H1 (cell line): ENCODE data around the gene TSPAN17. TPM values are rescaled to one million over a fixed set of nuclear protein-coding genes. Genes with fewer than 3 reads are reported as not detected.

ENCODE experiments used
- BACH1 ChIP-seq: IDR thresholded peaks from 2 replicates; pipeline ENCODE4 v1.6.1; 2012; ENCODE audit warnings: low read length, improper control_type of control experiment
- BCL11A ChIP-seq, 2 experiments: IDR thresholded peaks; one replicate each; pipeline ENCODE4 v1.6.1; 2011; ENCODE audit warnings: low read depth in 2 of 2, low read length in 2 of 2, mild to moderate bottlenecking in 2 of 2
- CTBP2 ChIP-seq: IDR thresholded peaks from 2 replicates; pipeline ENCODE4 v1.7.0; 2011; ENCODE audit warnings: borderline replicate concordance, mild to moderate bottlenecking, moderate library complexity, mixed read lengths, low read length; ENCODE audit not compliant: insufficient read depth, insufficient read length
- GABPA ChIP-seq: IDR thresholded peaks from 2 replicates; pipeline ENCODE4 v1.6.1; 2011; ENCODE audit warnings: mild to moderate bottlenecking, low read length, moderate library complexity, borderline replicate concordance; ENCODE audit not compliant: insufficient read depth
- KDM5A ChIP-seq: fragments of 200-600 bp; IDR thresholded peaks from 2 replicates; pipeline ENCODE4 v1.7.1; 2012; ENCODE audit warnings: mild to moderate bottlenecking, low read length, inconsistent platforms, mixed read lengths
- RNF2 ChIP-seq: fragments of 200-900, 300-1000 bp; sonication (generic); IDR thresholded peaks from 2 replicates; pipeline ENCODE4 v1.7.1; 2016; ENCODE audit warnings: borderline replicate concordance, low read depth, mild to moderate bottlenecking, antibody characterized with exemption, low read length; ENCODE audit not compliant: poor library complexity, severe bottlenecking; ENCODE audit errors: missing control alignments
- SIN3A ChIP-seq, 2 experiments: IDR thresholded peaks in 1 of 2; conservative IDR thresholded peaks in 1 of 2; 2 replicates each; pipeline ENCODE4 v1.6.1; 2011 to 2012; ENCODE audit warnings: low read length in 2 of 2, improper control_type of control experiment in 1 of 2, low read depth in 1 of 2, mild to moderate bottlenecking in 1 of 2
- SP2 ChIP-seq: IDR thresholded peaks from 2 replicates; pipeline ENCODE4 v1.6.1; 2012; ENCODE audit warnings: mild to moderate bottlenecking, low read length, inconsistent platforms
- polyA plus RNA-seq, 7 experiments: library from polyadenylated mRNA; depleted of rRNA in 3 of 7; stranded (reverse) in 5 of 7; unstranded in 2 of 7; fragments of >200 nt in 5 of 7; fragments of 200-250 nt in 2 of 7; gene quantifications; 1 replicate in 5 of 7; 2 replicates in 1 of 7; 4 replicates in 1 of 7; pipeline versions ENCODE4 v1.2.1 to v1.2.3, GENCODE V29; 2011 to 2013; ENCODE audit warnings: missing spikeins in 2 of 7, mixed read lengths in 2 of 7
- total RNA-seq: library from RNA; stranded (reverse); fragmentation: NEBNext Ultra II Directional; extraction: Animal tissue kit (Norgen Biotek cat#: 25700); gene quantifications from 2 replicates; pipeline ENCODE4 v1.2.1, GENCODE V29; 2021
- TF ChIP-seq, protein P1 (sequence below): fragments of 300-600 bp; sonication (generic); IDR thresholded peaks from 2 replicates; pipeline ENCODE4 v1.7.1; 2012; ENCODE audit warnings: low read length, moderate library complexity, mild to moderate bottlenecking, inconsistent platforms; ENCODE audit not compliant: insufficient replicate concordance

Gene TSPAN17
- total and polyA plus RNA-seq, 2 of the 8 experiments (the other 6 are each of a cell fraction or from before 2014, with no cell fraction given): 41.5 to 53.7 TPM

- TF ChIP-seq, protein P1, sequence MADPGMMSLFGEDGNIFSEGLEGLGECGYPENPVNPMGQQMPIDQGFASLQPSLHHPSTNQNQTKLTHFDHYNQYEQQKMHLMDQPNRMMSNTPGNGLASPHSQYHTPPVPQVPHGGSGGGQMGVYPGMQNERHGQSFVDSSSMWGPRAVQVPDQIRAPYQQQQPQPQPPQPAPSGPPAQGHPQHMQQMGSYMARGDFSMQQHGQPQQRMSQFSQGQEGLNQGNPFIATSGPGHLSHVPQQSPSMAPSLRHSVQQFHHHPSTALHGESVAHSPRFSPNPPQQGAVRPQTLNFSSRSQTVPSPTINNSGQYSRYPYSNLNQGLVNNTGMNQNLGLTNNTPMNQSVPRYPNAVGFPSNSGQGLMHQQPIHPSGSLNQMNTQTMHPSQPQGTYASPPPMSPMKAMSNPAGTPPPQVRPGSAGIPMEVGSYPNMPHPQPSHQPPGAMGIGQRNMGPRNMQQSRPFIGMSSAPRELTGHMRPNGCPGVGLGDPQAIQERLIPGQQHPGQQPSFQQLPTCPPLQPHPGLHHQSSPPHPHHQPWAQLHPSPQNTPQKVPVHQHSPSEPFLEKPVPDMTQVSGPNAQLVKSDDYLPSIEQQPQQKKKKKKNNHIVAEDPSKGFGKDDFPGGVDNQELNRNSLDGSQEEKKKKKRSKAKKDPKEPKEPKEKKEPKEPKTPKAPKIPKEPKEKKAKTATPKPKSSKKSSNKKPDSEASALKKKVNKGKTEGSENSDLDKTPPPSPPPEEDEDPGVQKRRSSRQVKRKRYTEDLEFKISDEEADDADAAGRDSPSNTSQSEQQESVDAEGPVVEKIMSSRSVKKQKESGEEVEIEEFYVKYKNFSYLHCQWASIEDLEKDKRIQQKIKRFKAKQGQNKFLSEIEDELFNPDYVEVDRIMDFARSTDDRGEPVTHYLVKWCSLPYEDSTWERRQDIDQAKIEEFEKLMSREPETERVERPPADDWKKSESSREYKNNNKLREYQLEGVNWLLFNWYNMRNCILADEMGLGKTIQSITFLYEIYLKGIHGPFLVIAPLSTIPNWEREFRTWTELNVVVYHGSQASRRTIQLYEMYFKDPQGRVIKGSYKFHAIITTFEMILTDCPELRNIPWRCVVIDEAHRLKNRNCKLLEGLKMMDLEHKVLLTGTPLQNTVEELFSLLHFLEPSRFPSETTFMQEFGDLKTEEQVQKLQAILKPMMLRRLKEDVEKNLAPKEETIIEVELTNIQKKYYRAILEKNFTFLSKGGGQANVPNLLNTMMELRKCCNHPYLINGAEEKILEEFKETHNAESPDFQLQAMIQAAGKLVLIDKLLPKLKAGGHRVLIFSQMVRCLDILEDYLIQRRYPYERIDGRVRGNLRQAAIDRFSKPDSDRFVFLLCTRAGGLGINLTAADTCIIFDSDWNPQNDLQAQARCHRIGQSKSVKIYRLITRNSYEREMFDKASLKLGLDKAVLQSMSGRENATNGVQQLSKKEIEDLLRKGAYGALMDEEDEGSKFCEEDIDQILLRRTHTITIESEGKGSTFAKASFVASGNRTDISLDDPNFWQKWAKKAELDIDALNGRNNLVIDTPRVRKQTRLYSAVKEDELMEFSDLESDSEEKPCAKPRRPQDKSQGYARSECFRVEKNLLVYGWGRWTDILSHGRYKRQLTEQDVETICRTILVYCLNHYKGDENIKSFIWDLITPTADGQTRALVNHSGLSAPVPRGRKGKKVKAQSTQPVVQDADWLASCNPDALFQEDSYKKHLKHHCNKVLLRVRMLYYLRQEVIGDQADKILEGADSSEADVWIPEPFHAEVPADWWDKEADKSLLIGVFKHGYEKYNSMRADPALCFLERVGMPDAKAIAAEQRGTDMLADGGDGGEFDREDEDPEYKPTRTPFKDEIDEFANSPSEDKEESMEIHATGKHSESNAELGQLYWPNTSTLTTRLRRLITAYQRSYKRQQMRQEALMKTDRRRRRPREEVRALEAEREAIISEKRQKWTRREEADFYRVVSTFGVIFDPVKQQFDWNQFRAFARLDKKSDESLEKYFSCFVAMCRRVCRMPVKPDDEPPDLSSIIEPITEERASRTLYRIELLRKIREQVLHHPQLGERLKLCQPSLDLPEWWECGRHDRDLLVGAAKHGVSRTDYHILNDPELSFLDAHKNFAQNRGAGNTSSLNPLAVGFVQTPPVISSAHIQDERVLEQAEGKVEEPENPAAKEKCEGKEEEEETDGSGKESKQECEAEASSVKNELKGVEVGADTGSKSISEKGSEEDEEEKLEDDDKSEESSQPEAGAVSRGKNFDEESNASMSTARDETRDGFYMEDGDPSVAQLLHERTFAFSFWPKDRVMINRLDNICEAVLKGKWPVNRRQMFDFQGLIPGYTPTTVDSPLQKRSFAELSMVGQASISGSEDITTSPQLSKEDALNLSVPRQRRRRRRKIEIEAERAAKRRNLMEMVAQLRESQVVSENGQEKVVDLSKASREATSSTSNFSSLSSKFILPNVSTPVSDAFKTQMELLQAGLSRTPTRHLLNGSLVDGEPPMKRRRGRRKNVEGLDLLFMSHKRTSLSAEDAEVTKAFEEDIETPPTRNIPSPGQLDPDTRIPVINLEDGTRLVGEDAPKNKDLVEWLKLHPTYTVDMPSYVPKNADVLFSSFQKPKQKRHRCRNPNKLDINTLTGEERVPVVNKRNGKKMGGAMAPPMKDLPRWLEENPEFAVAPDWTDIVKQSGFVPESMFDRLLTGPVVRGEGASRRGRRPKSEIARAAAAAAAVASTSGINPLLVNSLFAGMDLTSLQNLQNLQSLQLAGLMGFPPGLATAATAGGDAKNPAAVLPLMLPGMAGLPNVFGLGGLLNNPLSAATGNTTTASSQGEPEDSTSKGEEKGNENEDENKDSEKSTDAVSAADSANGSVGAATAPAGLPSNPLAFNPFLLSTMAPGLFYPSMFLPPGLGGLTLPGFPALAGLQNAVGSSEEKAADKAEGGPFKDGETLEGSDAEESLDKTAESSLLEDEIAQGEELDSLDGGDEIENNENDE: no peak
- TF ChIP-seq GABPA: no peak
- peak; percentile 89 for TF ChIP-seq BACH1
- no peak for TF ChIP-seq SP2
- no peak for TF ChIP-seq KDM5A
- TF ChIP-seq RNF2: no peak
- no peak for TF ChIP-seq BCL11A (IDR thresholded peaks at IDR 0.05; ENCODE audit: low read depth in 2 of 2, low read length in 2 of 2)
- no peak for TF ChIP-seq CTBP2
- TF ChIP-seq SIN3A (conservative IDR thresholded peaks at IDR 0.05 in 1 of 2, IDR thresholded peaks at IDR 0.05 in 1 of 2; ENCODE audit: low read depth in 1 of 2, low read length in 2 of 2): no peak
These were observed 27.5 kb upstream of the TSPAN17 start (continued) for GRCh38 chr5:176619569-176620332.
